ENCODE data around the gene HEATR5B.

DNA sequence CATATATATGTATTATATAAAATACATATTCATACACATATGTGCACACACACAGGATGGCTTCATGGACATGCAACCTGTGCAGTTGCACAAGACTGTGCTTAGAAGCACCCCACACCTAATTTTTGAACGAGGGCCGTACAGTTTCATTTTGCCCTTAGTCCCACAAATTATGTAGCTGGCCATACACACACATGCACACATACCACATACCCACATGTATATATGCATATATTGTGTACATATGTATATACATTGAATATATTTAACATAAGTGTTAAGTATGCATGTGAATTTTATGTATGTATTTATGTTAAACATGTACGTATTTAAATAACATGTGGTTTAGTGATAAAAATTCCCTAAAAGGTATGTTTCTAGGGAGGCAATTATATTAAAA lies 18.4 kb upstream of the HEATR5B start:
- TF ChIP-seq, protein P1, sequence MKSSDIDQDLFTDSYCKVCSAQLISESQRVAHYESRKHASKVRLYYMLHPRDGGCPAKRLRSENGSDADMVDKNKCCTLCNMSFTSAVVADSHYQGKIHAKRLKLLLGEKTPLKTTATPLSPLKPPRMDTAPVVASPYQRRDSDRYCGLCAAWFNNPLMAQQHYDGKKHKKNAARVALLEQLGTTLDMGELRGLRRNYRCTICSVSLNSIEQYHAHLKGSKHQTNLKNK (CRISPR knock-in tag; IDR thresholded peaks at IDR 0.05), result no peak
- TF ChIP-seq MLX (CRISPR knock-in tag; IDR thresholded peaks at IDR 0.05) (no peak), NR2C2 (CRISPR knock-in tag; IDR thresholded peaks at IDR 0.05) (no peak), ZNF416 (CRISPR knock-in tag; IDR thresholded peaks at IDR 0.05) (no peak), CREB1 (CRISPR knock-in tag; IDR thresholded peaks at IDR 0.05) (no peak), ERG (CRISPR knock-in tag; IDR thresholded peaks at IDR 0.05) (no peak), ZNF396 (CRISPR knock-in tag; IDR thresholded peaks at IDR 0.05; ENCODE audit: borderline replicate concordance) (no peak)
- TF ChIP-seq, protein P2, sequence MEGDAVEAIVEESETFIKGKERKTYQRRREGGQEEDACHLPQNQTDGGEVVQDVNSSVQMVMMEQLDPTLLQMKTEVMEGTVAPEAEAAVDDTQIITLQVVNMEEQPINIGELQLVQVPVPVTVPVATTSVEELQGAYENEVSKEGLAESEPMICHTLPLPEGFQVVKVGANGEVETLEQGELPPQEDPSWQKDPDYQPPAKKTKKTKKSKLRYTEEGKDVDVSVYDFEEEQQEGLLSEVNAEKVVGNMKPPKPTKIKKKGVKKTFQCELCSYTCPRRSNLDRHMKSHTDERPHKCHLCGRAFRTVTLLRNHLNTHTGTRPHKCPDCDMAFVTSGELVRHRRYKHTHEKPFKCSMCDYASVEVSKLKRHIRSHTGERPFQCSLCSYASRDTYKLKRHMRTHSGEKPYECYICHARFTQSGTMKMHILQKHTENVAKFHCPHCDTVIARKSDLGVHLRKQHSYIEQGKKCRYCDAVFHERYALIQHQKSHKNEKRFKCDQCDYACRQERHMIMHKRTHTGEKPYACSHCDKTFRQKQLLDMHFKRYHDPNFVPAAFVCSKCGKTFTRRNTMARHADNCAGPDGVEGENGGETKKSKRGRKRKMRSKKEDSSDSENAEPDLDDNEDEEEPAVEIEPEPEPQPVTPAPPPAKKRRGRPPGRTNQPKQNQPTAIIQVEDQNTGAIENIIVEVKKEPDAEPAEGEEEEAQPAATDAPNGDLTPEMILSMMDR (IDR thresholded peaks at IDR 0.05), result no peak
- TF ChIP-seq, protein P3, sequence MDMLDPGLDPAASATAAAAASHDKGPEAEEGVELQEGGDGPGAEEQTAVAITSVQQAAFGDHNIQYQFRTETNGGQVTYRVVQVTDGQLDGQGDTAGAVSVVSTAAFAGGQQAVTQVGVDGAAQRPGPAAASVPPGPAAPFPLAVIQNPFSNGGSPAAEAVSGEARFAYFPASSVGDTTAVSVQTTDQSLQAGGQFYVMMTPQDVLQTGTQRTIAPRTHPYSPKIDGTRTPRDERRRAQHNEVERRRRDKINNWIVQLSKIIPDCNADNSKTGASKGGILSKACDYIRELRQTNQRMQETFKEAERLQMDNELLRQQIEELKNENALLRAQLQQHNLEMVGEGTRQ (CRISPR knock-in tag; IDR thresholded peaks at IDR 0.05), result no peak
- TF ChIP-seq, protein P4, sequence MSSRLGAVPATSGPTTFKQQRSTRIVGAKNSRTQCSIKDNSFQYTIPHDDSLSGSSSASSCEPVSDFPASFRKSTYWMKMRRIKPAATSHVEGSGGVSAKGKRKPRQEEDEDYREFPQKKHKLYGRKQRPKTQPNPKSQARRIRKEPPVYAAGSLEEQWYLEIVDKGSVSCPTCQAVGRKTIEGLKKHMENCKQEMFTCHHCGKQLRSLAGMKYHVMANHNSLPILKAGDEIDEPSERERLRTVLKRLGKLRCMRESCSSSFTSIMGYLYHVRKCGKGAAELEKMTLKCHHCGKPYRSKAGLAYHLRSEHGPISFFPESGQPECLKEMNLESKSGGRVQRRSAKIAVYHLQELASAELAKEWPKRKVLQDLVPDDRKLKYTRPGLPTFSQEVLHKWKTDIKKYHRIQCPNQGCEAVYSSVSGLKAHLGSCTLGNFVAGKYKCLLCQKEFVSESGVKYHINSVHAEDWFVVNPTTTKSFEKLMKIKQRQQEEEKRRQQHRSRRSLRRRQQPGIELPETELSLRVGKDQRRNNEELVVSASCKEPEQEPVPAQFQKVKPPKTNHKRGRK (CRISPR knock-in tag; IDR thresholded peaks at IDR 0.05; ENCODE audit: borderline replicate concordance), result no peak
- TF ChIP-seq, protein P5, sequence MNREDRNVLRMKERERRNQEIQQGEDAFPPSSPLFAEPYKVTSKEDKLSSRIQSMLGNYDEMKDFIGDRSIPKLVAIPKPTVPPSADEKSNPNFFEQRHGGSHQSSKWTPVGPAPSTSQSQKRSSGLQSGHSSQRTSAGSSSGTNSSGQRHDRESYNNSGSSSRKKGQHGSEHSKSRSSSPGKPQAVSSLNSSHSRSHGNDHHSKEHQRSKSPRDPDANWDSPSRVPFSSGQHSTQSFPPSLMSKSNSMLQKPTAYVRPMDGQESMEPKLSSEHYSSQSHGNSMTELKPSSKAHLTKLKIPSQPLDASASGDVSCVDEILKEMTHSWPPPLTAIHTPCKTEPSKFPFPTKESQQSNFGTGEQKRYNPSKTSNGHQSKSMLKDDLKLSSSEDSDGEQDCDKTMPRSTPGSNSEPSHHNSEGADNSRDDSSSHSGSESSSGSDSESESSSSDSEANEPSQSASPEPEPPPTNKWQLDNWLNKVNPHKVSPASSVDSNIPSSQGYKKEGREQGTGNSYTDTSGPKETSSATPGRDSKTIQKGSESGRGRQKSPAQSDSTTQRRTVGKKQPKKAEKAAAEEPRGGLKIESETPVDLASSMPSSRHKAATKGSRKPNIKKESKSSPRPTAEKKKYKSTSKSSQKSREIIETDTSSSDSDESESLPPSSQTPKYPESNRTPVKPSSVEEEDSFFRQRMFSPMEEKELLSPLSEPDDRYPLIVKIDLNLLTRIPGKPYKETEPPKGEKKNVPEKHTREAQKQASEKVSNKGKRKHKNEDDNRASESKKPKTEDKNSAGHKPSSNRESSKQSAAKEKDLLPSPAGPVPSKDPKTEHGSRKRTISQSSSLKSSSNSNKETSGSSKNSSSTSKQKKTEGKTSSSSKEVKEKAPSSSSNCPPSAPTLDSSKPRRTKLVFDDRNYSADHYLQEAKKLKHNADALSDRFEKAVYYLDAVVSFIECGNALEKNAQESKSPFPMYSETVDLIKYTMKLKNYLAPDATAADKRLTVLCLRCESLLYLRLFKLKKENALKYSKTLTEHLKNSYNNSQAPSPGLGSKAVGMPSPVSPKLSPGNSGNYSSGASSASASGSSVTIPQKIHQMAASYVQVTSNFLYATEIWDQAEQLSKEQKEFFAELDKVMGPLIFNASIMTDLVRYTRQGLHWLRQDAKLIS (CRISPR knock-in tag; IDR thresholded peaks at IDR 0.05; ENCODE audit: borderline replicate concordance), result no peak

Measured in WTC11 (cell line).